BE2C (cell line): ENCODE measurements around the gene SCLT1.

Experiments
- DNase-seq: peaks from one replicate; pipeline ENCODE4 v3.0.0-alpha.2; 2020
- H3K27me3 ChIP-seq: fragments of 250-450 bp; sonication (Bioruptor Pico); 2 replicates; pipeline ENCODE4 v1.5.1; 2020; ENCODE audit warnings: mild to moderate bottlenecking
- H3K36me3 ChIP-seq: fragments of 250-450 bp; sonication (Bioruptor Pico); 2 replicates; pipeline ENCODE4 v1.5.1; 2020; ENCODE audit warnings: mild to moderate bottlenecking
- H3K4me1 ChIP-seq: fragments of 250-450 bp; sonication (Bioruptor Pico); 2 replicates; pipeline ENCODE4 v1.5.1; 2020
- H3K4me3 ChIP-seq: 2 replicates; pipeline ENCODE4 v1.5.1; 2011; ENCODE audit warnings: low read depth, low read length
- H3K9me3 ChIP-seq: fragments of 250-450 bp; sonication (Bioruptor Pico); 2 replicates; pipeline ENCODE4 v1.5.1; 2020
- TF ChIP-seq, protein P1 (sequence below): IDR thresholded peaks from 2 replicates; pipeline ENCODE4 v1.5.1; 2012; ENCODE audit warnings: mild to moderate bottlenecking, low read depth, low read length

The SCLT1 gene

DNA sequence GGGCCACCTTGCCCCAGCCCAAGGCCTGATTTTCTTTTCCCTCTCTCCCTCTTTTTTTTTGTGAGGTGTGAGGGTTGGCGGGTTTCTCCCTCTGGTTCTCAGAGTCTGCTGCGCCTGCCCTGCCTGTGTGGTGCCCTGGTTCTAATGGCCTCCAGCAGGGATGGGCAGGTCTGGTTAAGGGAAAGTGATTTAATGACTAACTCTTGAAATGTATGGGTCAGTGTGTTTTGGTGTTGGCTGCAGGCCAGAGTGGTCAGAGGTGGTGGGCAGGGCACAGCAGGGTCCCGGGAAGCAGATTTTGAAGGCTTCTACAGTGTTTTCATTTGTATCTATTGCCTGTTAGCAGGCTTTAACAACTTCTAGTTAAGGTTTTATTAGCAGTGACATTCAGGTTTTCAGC, 244.9 kb downstream of the SCLT1 start:
- Histone ChIP-seq H3K4me3 (no peak overlapping the region), H3K4me1 (no peaks in the 10 kb centered on the region), H3K27me3 (no peaks in the 10 kb centered on the region), H3K36me3 (peaks cover 89% of the 10 kb centered on the region), H3K9me3 (no peaks in the 10 kb centered on the region)
- TF ChIP-seq, protein P1, sequence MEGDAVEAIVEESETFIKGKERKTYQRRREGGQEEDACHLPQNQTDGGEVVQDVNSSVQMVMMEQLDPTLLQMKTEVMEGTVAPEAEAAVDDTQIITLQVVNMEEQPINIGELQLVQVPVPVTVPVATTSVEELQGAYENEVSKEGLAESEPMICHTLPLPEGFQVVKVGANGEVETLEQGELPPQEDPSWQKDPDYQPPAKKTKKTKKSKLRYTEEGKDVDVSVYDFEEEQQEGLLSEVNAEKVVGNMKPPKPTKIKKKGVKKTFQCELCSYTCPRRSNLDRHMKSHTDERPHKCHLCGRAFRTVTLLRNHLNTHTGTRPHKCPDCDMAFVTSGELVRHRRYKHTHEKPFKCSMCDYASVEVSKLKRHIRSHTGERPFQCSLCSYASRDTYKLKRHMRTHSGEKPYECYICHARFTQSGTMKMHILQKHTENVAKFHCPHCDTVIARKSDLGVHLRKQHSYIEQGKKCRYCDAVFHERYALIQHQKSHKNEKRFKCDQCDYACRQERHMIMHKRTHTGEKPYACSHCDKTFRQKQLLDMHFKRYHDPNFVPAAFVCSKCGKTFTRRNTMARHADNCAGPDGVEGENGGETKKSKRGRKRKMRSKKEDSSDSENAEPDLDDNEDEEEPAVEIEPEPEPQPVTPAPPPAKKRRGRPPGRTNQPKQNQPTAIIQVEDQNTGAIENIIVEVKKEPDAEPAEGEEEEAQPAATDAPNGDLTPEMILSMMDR, result no peak
- DNase-seq, result no peak

- Histone ChIP-seq H3K36me3 (peaks cover 78% of the 10 kb centered on the region), H3K27me3 (no peaks in the 10 kb centered on the region), H3K4me3 (no peak overlapping the region), H3K9me3 (no peaks in the 10 kb centered on the region), H3K4me1 (no peaks in the 10 kb centered on the region)
- TF ChIP-seq, protein P1, result no peak
- no peak for DNase-seq
Observed at GRCh38 chr4:128847082-128847724, 246.1 kb downstream of the SCLT1 start.

DNA sequence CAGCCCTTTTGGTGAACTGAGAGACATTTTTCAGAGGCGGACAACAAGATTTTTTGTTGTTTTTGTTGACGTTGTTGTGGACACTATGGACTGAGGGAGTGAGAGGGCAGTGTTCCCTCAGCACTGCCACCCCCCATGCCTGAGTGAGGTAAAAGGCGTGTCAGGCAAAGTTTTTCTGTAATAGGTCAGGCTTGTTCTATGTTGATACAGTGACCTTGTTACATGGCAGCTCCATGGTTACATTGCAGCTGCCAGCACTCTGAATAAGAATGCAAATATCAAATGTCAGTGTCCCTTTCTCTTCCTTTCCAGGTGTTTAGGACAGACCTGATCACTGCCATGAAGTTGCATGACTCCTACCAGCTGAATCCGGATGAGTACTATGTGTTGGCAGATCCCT, 247.3 kb downstream of the SCLT1 start:
- no peaks in the 10 kb centered on the region for H3K4me1 ChIP-seq
- no peak overlapping the region for H3K4me3 ChIP-seq
- TF ChIP-seq, protein P1, result no peak
- no peaks in the 10 kb centered on the region for H3K27me3 ChIP-seq
- H3K36me3 ChIP-seq, result peaks cover 69% of the 10 kb centered on the region
- DNase-seq, result no peak
- no peaks in the 10 kb centered on the region for H3K9me3 ChIP-seq

- Histone ChIP-seq H3K4me3 (no peak overlapping the region), H3K9me3 (no peaks in the 10 kb centered on the region), H3K36me3 (peaks cover 61% of the 10 kb centered on the region), H3K27me3 (no peaks in the 10 kb centered on the region), H3K4me1 (no peaks in the 10 kb centered on the region)
- TF ChIP-seq, protein P1, result no peak
- no peak for DNase-seq
Observed at GRCh38 chr4:128844931-128845330, 248.4 kb downstream of the SCLT1 start.

DNA sequence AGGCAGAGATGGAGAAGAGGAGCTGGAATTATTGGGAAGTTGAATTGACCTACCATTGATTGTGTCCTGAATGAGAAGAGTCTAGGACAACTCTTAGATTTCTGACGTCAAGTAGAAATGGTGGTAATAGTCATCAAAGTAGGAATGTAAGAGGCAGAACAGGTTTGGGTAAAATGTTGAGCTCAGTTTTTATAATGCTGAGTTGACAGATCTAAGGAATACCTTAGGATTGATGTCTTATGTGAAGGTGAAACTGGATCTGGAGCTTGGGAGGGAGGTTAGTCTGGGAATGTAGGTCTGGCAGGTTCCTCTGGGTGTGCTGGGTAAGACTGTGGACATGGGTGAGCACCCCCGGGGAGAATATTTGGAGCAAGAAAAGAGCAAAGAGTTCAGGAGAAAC, 251.9 kb downstream of the SCLT1 start:
- no peak overlapping the region for H3K4me3 ChIP-seq
- peaks cover 30% of the 10 kb centered on the region for H3K36me3 ChIP-seq
- TF ChIP-seq, protein P1, result no peak
- no peak for DNase-seq
- no peaks in the 10 kb centered on the region for H3K9me3 ChIP-seq
- H3K27me3 ChIP-seq, result no peaks in the 10 kb centered on the region
- H3K4me1 ChIP-seq, result no peaks in the 10 kb centered on the region

DNA sequence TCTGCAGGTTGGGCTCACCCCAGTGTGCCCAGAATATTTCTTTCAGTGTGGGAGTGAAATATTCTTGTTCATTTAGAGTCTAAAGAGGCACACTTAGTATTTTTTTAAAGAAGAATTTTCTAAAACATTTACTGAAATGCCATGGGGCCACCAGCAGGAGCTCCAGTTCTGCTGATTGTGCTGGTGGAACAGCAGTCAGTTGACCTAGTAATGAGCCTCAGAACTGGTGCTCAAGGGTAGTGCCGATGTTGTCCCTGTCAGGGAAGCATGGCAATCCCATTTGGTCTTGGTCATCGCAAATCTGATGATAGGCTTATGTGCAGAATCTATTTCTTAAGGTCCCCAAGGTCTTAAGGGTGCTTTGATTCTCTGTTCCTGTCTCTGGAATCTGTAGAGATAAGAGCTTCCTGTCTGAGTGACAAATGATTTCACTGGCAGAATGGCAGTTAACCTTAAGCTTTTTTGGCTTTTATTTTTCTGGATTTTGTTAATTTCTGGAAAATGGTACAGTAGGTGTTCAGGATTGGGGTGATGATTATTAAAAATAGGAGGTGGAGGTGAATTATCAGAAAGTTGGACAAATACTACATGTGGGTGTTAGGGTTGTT, 252.5 kb downstream of the SCLT1 start:
- H3K9me3 ChIP-seq, result no peaks in the 10 kb centered on the region
- DNase-seq, result no peak
- no peaks in the 10 kb centered on the region for H3K27me3 ChIP-seq
- H3K4me3 ChIP-seq, result no peak overlapping the region
- TF ChIP-seq, protein P1, result no peak
- H3K4me1 ChIP-seq, result no peaks in the 10 kb centered on the region
- peaks cover 24% of the 10 kb centered on the region for H3K36me3 ChIP-seq
